Measurements from ENCODE around the gene GAB2. TPM values are rescaled to one million over a fixed set of nuclear protein-coding genes. Genes with fewer than 3 reads are reported as not detected.
A peak's percentile ranks its signal among the peaks of the same experiment; 100 is the strongest.

Gene GAB2
- total RNA-seq, 1 donor from 2014 or later: 65.8 TPM

DNA sequence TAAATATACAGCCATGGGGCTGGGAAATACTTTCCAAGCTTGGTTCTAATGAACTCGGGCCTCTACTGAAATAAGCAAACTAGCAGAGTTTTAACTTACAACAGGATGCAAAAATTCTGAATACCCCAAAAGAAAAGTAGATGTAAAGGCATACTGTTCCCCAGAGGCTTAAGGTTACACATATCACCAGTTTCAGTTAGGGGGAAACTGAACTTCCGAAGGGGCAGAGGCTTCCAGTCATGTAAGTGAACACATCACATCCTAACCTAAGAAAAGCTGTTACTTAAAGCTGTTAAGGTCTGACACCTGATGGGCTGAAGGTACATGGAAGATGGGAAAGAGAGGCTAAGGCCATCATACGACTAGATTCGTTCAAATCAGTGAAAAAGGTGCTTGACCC is 2.3 kb downstream of the GAB2 start:
- intact Hi-C loops (cut with DNase I): loop anchor here (10.0 kb wide), 1 partner anchor 191 kb away; no protein-coding TSS in a partner anchor
- peaks cover under 1% of the 10 kb centered on the region for H3K9me3 ChIP-seq
- H3K4me3 ChIP-seq: no peak overlapping the region
- H3K27me3 ChIP-seq: no peaks in the 10 kb centered on the region
- TF ChIP-seq, protein P1, sequence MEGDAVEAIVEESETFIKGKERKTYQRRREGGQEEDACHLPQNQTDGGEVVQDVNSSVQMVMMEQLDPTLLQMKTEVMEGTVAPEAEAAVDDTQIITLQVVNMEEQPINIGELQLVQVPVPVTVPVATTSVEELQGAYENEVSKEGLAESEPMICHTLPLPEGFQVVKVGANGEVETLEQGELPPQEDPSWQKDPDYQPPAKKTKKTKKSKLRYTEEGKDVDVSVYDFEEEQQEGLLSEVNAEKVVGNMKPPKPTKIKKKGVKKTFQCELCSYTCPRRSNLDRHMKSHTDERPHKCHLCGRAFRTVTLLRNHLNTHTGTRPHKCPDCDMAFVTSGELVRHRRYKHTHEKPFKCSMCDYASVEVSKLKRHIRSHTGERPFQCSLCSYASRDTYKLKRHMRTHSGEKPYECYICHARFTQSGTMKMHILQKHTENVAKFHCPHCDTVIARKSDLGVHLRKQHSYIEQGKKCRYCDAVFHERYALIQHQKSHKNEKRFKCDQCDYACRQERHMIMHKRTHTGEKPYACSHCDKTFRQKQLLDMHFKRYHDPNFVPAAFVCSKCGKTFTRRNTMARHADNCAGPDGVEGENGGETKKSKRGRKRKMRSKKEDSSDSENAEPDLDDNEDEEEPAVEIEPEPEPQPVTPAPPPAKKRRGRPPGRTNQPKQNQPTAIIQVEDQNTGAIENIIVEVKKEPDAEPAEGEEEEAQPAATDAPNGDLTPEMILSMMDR (IDR thresholded peaks at IDR 0.05): no peak
- ATAC-seq (no peak), DNase-seq (no peak)
- H3K36me3 ChIP-seq: no peaks in the 10 kb centered on the region
- peaks cover 38% of the 10 kb centered on the region for H3K4me1 ChIP-seq
- H3K27ac ChIP-seq: no peak overlapping the region

DNA sequence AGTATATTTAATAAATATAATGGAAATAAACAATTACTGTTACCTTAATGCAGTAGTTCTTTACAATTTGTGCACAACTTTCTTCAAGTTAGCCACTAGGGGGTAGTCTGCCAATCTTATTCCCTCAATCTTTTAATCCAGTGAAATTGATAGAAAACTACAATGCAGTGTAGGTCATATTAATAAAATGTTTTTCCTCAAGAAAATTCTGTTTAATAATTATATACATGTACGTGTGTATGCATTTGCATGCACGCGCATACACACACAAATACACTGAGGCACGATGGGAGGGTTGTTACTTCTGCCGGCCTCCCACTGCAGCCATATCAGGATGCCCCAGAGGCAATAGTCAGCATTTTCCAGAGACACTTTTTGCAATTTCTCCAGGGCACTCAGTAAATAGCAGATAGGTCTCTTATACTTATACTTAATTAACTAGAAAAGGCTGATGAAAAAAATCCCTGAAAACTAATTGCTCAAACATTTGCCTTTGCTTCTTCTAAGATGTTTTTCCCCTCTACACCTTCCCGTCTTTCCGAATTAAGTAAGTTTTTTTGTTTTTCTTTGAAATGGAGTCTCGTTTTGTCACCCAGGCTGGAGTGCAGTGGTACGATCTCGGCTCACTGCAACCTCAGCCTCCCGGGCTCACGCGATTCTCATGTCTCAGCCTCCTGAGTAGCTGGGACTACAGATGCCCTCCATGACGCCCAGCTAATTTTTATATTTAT is 3.1 kb downstream of the GAB2 start:
- TF ChIP-seq, protein P1 (IDR thresholded peaks at IDR 0.05): peak; percentile 67
- intact Hi-C loops (cut with DNase I): loop anchor here (10.0 kb wide), 1 partner anchor 190 kb away; no protein-coding TSS in a partner anchor
- H3K4me3 ChIP-seq: no peak overlapping the region
- no peak overlapping the region for H3K27ac ChIP-seq
- no peak for ATAC-seq
- peaks cover 9% of the 10 kb centered on the region for H3K9me3 ChIP-seq
- DNase-seq: no peak
- peaks cover 29% of the 10 kb centered on the region for H3K4me1 ChIP-seq
- no peaks in the 10 kb centered on the region for H3K27me3 ChIP-seq
- no peaks in the 10 kb centered on the region for H3K36me3 ChIP-seq

GRCh38 chr11:78408619-78409018 is 9.0 kb downstream of the GAB2 start:
- ATAC-seq (no peak), DNase-seq (no peak)
- Histone ChIP-seq H3K9me3 (peaks cover 9% of the 10 kb centered on the region), H3K4me3 (no peak overlapping the region), H3K27me3 (no peaks in the 10 kb centered on the region), H3K4me1 (peaks cover 13% of the 10 kb centered on the region), H3K36me3 (no peaks in the 10 kb centered on the region), H3K27ac (no peak overlapping the region)
- intact Hi-C loops (cut with DNase I): no loop called here
- TF ChIP-seq, protein P1 (IDR thresholded peaks at IDR 0.05): no peak

DNA sequence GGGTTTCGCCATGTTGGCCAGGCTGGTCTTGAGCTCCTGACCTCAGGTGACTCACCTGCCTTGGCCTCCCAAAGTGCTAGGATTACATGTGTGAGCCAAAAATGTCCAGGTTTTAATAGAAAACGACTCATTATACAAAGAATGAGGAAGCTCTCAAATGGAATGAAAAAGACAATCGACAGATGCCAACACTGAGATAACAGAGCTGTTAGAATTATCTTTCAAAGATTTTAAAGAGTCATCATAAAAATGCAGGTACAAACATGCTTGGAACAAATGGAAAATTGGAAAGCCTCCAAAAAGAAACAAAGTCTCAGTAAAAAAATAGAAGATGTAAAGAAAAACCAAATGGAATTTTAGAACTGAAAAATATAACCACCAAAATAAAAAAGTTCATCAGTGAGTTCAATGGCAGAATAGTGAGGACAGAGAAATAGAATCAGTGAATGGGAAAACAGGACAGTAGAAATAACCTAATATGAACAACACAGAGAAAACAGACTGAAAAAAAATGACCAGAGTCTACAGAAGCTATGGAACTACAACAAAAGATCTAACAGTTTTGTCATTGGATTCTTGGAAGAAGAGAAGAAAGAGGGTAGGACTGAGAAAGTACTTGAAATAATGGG is 10.9 kb downstream of the GAB2 start:
- peaks cover 9% of the 10 kb centered on the region for H3K9me3 ChIP-seq
- intact Hi-C loops (cut with DNase I): no loop called here
- H3K4me3 ChIP-seq: no peak overlapping the region
- no peaks in the 10 kb centered on the region for H3K27me3 ChIP-seq
- no peaks in the 10 kb centered on the region for H3K36me3 ChIP-seq
- no peak for DNase-seq
- no peak for ATAC-seq
- no peak overlapping the region for H3K27ac ChIP-seq
- H3K4me1 ChIP-seq: peaks cover 8% of the 10 kb centered on the region
- TF ChIP-seq, protein P1 (IDR thresholded peaks at IDR 0.05): no peak

GRCh38 chr11:78405805-78406204 is 11.8 kb downstream of the GAB2 start:
- intact Hi-C loops (cut with DNase I): no loop called here
- no peaks in the 10 kb centered on the region for H3K27me3 ChIP-seq
- H3K9me3 ChIP-seq: peaks cover 9% of the 10 kb centered on the region
- TF ChIP-seq, protein P1 (IDR thresholded peaks at IDR 0.05): no peak
- H3K27ac ChIP-seq: no peak overlapping the region
- H3K36me3 ChIP-seq: no peaks in the 10 kb centered on the region
- ATAC-seq (no peak), DNase-seq (no peak)
- no peak overlapping the region for H3K4me3 ChIP-seq
- peaks cover 8% of the 10 kb centered on the region for H3K4me1 ChIP-seq

Data from upper lobe of right lung (tissue), 1 donor.